Measurements from ENCODE around the gene DTX3. TPM values are rescaled to one million over a fixed set of nuclear protein-coding genes. Genes with fewer than 3 reads are reported as not detected.

The DTX3 gene
- total RNA-seq, 1 donor from 2014 or later, result 65.5 TPM

DNA sequence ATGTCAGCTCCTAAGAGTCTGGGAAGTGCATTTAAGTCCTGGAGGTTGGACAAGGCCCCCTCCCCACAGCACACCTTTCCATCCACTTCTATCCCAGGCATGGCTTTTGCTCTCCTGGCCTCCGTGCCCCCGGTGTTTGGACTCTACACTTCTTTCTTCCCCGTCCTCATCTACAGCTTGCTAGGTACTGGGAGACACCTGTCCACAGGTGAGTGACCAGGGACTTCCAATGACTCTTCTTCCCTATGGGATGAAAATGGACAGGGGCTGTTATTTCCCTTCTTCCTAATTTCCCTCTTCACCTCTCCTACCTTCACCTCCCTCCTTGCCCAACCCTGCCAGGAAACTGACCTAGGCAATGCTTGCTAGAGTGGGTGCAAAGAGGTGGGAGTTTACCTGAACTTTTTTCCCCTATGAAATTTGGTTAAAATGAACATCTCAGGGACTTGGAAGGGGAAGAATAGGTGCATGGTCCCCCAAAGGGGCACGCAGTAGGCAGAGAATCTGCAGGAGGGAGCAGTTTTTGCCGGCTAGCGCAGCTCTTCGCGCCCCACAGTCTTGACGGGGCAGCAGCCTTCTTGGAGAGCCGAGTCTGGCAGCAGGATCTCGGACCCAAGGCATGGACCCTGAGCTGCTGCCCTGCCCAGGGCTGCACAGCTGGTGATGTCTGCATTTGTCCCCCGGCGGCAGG lies 15.8 kb downstream of the DTX3 start:
- no peak for DNase-seq (ENCODE audit: extremely low spot score, unreplicated experiment)
- Mint-ChIP-seq H3K9me3 (no peaks in the 10 kb centered on the region), H3K4me1 (ENCODE audit: unreplicated experiment) (peaks cover 15% of the 10 kb centered on the region), H3K27ac (no peak overlapping the region), H3K36me3 (peaks cover 16% of the 10 kb centered on the region), H3K4me3 (peak overlapping the region; percentile 77), H3K27me3 (peaks cover 96% of the 10 kb centered on the region)
- TF ChIP-seq, protein P1, sequence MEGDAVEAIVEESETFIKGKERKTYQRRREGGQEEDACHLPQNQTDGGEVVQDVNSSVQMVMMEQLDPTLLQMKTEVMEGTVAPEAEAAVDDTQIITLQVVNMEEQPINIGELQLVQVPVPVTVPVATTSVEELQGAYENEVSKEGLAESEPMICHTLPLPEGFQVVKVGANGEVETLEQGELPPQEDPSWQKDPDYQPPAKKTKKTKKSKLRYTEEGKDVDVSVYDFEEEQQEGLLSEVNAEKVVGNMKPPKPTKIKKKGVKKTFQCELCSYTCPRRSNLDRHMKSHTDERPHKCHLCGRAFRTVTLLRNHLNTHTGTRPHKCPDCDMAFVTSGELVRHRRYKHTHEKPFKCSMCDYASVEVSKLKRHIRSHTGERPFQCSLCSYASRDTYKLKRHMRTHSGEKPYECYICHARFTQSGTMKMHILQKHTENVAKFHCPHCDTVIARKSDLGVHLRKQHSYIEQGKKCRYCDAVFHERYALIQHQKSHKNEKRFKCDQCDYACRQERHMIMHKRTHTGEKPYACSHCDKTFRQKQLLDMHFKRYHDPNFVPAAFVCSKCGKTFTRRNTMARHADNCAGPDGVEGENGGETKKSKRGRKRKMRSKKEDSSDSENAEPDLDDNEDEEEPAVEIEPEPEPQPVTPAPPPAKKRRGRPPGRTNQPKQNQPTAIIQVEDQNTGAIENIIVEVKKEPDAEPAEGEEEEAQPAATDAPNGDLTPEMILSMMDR (conservative IDR thresholded peaks at IDR 0.05), result no peak

DNA sequence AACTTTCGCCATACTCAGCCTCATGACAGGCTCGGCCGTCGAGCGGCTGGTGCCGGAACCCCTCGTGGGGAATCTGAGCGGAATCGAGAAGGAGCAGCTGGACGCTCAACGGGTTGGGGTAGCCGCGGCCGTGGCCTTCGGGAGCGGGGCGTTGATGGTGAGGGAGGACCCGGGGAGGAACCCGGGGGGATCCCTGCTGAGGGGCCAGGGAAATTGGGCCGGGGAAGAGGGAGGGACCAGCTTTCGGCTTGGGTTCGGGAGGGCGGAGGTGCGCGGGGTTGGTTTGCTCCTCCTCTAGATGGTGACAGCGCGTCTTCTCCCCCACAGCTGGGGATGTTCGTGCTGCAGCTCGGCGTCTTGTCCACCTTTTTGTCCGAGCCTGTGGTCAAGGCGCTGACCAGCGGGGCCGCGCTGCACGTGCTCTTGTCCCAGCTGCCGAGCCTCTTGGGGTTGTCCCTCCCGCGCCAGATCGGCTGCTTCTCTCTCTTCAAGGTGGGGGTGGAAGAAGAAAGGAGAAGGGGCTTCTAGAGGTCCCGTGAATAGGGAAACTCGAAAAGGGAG lies 16.4 kb downstream of the DTX3 start:
- no peak for DNase-seq (ENCODE audit: extremely low spot score, unreplicated experiment)

DNA sequence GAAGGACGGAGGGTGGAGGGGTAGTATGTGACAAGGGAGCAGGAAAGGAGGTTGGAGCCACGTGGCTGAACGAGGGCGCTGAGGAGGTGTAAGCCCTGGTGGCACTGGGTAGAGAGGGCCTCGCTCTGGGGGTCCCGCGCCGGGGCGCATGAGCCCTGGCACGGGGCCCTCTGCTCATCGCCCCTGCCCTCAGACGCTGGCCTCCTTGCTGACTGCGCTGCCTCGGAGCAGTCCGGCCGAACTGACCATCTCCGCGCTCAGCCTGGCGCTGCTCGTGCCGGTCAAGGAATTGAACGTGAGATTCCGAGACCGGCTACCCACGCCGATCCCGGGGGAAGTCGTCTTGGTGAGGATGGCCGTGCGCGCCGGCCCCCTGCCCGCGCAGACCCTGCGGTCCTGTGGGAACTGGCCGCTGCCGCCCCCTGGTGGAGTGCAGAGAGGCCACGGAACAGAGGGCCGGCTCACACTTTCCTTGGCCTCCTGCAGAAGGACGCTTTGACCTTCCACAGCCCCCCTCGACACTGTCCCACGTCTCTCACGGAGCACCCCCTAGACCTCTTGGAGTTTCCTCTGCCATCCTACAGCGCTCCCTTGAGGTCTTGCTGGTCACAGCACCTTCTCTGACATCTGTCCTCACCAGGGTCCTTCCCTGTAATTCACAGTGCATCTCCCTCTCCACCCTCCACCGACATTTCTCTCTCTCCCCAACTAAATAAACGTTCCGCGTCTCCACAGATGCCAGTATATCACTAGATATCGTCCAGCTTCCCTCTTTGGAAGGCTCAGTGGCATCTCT lies 17.1 kb downstream of the DTX3 start:
- TF ChIP-seq, protein P1 (conservative IDR thresholded peaks at IDR 0.05), result peak; percentile 94
- Mint-ChIP-seq H3K27ac (no peak overlapping the region), H3K27me3 (peaks cover 98% of the 10 kb centered on the region), H3K4me3 (peak overlapping the region; percentile 71), H3K9me3 (no peaks in the 10 kb centered on the region), H3K36me3 (peaks cover 13% of the 10 kb centered on the region), H3K4me1 (ENCODE audit: unreplicated experiment) (peaks cover 15% of the 10 kb centered on the region)
- no peak for DNase-seq (ENCODE audit: extremely low spot score, unreplicated experiment)

More for the DNA sequence above, 16.4 kb downstream of the DTX3 start:
- no peaks in the 10 kb centered on the region for H3K9me3 Mint-ChIP-seq
- no peak overlapping the region for H3K27ac Mint-ChIP-seq
- TF ChIP-seq, protein P1 (conservative IDR thresholded peaks at IDR 0.05), result no peak
- peaks cover 15% of the 10 kb centered on the region for H3K4me1 Mint-ChIP-seq (ENCODE audit: unreplicated experiment)
- peaks cover 97% of the 10 kb centered on the region for H3K27me3 Mint-ChIP-seq
- H3K4me3 Mint-ChIP-seq, result peak overlapping the region; percentile 77
- peaks cover 14% of the 10 kb centered on the region for H3K36me3 Mint-ChIP-seq

DNA sequence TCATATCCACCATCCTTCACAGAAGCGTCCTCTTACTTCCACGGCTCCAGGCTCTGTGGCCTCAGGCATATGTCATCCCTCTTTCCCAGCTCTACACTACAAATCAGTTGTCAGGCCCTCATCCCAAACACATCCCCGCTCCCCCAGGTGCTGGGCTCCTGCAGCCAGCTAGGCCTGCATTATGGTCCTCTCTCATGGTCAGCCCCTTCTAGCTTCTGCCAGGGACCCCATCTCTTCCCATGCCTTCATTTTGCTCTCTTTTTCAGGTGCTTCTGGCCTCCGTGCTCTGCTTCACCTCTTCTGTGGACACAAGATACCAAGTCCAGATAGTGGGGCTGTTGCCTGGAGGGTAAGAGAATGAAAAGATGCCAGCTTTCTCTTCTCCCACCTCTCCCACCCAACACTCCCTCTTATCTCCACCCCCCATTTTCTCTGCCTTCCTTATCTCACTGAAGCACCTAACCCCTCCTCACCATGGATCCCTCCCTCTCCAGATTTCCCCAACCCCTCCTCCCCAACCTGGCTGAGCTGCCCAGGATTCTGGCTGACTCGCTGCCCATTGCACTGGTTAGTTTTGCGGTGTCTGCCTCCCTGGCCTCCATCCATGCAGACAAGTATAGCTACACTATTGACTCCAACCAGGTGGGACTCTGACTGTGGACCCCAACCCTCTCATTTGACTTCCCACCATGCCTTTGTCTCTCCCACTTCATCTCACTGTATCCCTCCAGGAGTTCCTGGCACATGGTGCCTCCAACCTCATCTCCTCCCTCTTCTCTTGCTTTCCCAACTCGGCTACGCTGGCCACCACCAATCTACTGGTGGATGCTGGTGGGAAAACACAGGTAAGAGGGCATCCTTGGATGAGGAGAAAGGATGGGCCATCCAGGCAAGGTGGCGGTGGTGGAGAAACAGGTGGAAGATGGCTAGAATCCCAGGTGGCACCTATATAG lies 17.9 kb downstream of the DTX3 start:
- Mint-ChIP-seq H3K4me1 (ENCODE audit: unreplicated experiment) (peaks cover 15% of the 10 kb centered on the region), H3K27me3 (peaks cover 97% of the 10 kb centered on the region), H3K36me3 (peaks cover 12% of the 10 kb centered on the region), H3K9me3 (no peaks in the 10 kb centered on the region), H3K27ac (no peak overlapping the region), H3K4me3 (peak overlapping the region; percentile 71)
- DNase-seq (ENCODE audit: extremely low spot score, unreplicated experiment), result no peak
- TF ChIP-seq, protein P1 (conservative IDR thresholded peaks at IDR 0.05), result no peak

DNA sequence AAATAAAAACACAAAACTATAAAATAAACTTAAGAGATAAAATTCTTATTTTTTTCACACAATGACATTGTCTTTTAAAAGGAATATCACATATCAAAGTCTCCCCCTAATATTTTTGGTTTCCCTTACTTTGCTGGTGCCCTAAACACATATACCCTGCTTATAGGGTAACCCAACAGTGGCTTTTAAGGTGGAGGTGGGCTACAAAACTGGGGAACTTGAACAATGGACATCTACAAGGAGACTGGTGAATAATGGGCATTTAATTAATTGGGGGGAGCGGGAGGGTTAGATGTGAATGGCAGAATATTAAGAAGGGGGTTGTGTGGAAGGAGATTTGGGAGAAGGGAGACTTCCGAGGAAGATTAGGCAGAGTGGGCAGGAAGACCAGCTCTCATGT lies 18.8 kb downstream of the DTX3 start:
- TF ChIP-seq, protein P1 (conservative IDR thresholded peaks at IDR 0.05), result no peak
- Mint-ChIP-seq H3K4me1 (ENCODE audit: unreplicated experiment) (peaks cover 15% of the 10 kb centered on the region), H3K27ac (no peak overlapping the region), H3K36me3 (peaks cover 9% of the 10 kb centered on the region), H3K27me3 (peaks cover 96% of the 10 kb centered on the region), H3K4me3 (no peak overlapping the region), H3K9me3 (no peaks in the 10 kb centered on the region)
- no peak for DNase-seq (ENCODE audit: extremely low spot score, unreplicated experiment)

All from type B pancreatic cell (in vitro differentiated cells).